Measurements from ENCODE around the gene CHGA.

DNA sequence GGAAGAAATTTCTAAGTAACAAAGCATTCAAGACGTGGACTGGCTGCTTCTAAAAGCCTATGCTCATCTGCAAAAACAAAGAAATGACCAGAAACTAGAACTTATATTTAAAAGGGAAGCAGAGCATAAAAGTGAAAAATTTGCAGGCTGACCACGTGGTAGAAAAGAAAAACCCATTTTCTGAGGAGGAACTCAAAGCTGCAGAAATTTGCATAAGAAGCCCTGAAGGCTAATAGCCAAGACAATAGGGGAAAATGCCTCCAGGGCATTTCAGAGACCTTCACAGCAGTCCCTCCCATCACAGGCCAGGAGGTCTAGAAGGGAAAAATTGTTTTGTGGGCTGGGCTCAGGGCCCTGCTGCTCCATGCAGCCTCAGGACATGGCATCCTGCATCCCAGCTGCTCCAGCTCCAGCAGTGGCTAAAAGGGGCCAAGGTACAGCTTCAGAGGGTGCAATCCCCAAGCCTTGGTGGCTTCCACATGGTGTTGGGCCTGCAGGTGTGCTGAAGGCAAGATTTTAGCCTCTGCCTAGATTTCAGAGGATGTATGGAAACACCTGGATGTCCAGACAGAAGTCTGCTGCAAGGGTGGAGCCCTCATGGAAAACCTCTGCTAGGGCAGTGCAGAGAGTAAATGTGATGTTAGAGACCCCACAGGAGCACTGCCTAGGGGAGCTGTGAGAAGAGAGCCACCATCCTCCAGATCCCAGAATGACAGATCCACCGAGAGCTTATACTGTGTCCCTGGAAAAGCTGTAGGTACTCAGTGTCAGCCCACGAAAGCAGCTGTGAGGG lies 55.5 kb downstream of the CHGA start:
- TF ChIP-seq, protein P1, sequence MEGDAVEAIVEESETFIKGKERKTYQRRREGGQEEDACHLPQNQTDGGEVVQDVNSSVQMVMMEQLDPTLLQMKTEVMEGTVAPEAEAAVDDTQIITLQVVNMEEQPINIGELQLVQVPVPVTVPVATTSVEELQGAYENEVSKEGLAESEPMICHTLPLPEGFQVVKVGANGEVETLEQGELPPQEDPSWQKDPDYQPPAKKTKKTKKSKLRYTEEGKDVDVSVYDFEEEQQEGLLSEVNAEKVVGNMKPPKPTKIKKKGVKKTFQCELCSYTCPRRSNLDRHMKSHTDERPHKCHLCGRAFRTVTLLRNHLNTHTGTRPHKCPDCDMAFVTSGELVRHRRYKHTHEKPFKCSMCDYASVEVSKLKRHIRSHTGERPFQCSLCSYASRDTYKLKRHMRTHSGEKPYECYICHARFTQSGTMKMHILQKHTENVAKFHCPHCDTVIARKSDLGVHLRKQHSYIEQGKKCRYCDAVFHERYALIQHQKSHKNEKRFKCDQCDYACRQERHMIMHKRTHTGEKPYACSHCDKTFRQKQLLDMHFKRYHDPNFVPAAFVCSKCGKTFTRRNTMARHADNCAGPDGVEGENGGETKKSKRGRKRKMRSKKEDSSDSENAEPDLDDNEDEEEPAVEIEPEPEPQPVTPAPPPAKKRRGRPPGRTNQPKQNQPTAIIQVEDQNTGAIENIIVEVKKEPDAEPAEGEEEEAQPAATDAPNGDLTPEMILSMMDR (IDR thresholded peaks at IDR 0.05 in 2 of 3, conservative IDR thresholded peaks at IDR 0.05 in 1 of 3; ENCODE audit: borderline replicate concordance in 1 of 3, insufficient read depth in 1 of 3, low read depth in 2 of 3, low read length in 2 of 3): no peak
- no peak for TF ChIP-seq POLR2A (IDR thresholded peaks at IDR 0.05; ENCODE audit: borderline replicate concordance, extremely low read depth, insufficient read depth, insufficient read length)

Data from HCT116 (cell line).